Mesenchymal stem cell (in vitro differentiated cells and primary cell): ENCODE measurements around the gene SLC9A6.

Source experiments
- DNase-seq: peaks from one replicate; pipeline ENCODE4 v3.0.0-alpha.2; 2013
- H2AFZ ChIP-seq: one replicate; pipeline ENCODE4 v1.6.1; 2013; ENCODE audit warnings: low read depth, mild to moderate bottlenecking, control low read depth, inconsistent platforms, low read length, moderate library complexity
- H2AK5ac ChIP-seq: 2 replicates; pipeline ENCODE4 v1.6.1; 2013; ENCODE audit warnings: low read length, moderate library complexity, mild to moderate bottlenecking, inconsistent platforms; ENCODE audit not compliant: severe bottlenecking
- H2BK120ac ChIP-seq: one replicate; pipeline ENCODE4 v1.6.1; 2013; ENCODE audit warnings: low read depth, mild to moderate bottlenecking, inconsistent platforms, low read length, moderate library complexity
- H2BK12ac ChIP-seq, 2 experiments: one replicate each; pipeline ENCODE4 v1.6.1; 2013; ENCODE audit warnings: inconsistent platforms in 2 of 2, low read length in 2 of 2, mild to moderate bottlenecking in 2 of 2, moderate library complexity in 2 of 2, control low read depth in 1 of 2
- H2BK15ac ChIP-seq: one replicate; pipeline ENCODE4 v1.6.1; 2013; ENCODE audit warnings: mild to moderate bottlenecking, low read depth, inconsistent platforms; ENCODE audit not compliant: poor library complexity, severe bottlenecking
- H2BK5ac ChIP-seq: 2 replicates; pipeline ENCODE4 v1.6.1; 2013; ENCODE audit warnings: low read depth, mild to moderate bottlenecking, low read length, control low read depth, inconsistent platforms; ENCODE audit not compliant: poor library complexity, severe bottlenecking
- H3K14ac ChIP-seq, 2 experiments: one replicate each; pipeline ENCODE4 v1.6.1; 2013; ENCODE audit warnings: inconsistent platforms in 2 of 2, low read length in 2 of 2, control low read depth in 1 of 2, mild to moderate bottlenecking in 1 of 2, moderate library complexity in 1 of 2
- H3K18ac ChIP-seq, 2 experiments: one replicate each; pipeline ENCODE4 v1.6.1; 2013; ENCODE audit warnings: inconsistent platforms in 2 of 2, low read length in 2 of 2, control low read depth in 1 of 2, low read depth in 1 of 2, mild to moderate bottlenecking in 1 of 2
- H3K23ac ChIP-seq, 2 experiments: one replicate each; pipeline ENCODE4 v1.6.1; 2013; ENCODE audit warnings: inconsistent platforms in 2 of 2, low read length in 2 of 2, mild to moderate bottlenecking in 2 of 2, moderate library complexity in 2 of 2, control low read depth in 1 of 2
- H3K27ac ChIP-seq: 2 replicates; pipeline ENCODE4 v1.5.1; 2013; ENCODE audit warnings: mild to moderate bottlenecking, moderate library complexity, low read length, control low read depth, inconsistent platforms; ENCODE audit not compliant: poor library complexity, severe bottlenecking
- H3K27me3 ChIP-seq, 2 experiments: 2 replicates each; pipeline versions ENCODE4 v1.6.1 to v1.7.0; 2013; ENCODE audit warnings: low read length in 2 of 2, mild to moderate bottlenecking in 2 of 2, moderate library complexity in 2 of 2, control low read depth in 1 of 2, inconsistent platforms in 1 of 2; ENCODE audit not compliant: control insufficient read depth in 1 of 2, insufficient read depth in 1 of 2
- H3K36me3 ChIP-seq, 2 experiments: 2 replicates each; pipeline versions ENCODE4 v1.6.1 to v1.7.0; 2013; ENCODE audit warnings: low read length in 2 of 2, control low read depth in 1 of 2, inconsistent platforms in 1 of 2, low read depth in 1 of 2, mild to moderate bottlenecking in 1 of 2; ENCODE audit not compliant: insufficient read depth in 2 of 2, control insufficient read depth in 1 of 2
- H3K4ac ChIP-seq, 2 experiments: one replicate each; pipeline ENCODE4 v1.6.1; 2013; ENCODE audit warnings: inconsistent platforms in 2 of 2, low read length in 2 of 2, mild to moderate bottlenecking in 2 of 2, moderate library complexity in 2 of 2, control low read depth in 1 of 2, low read depth in 1 of 2
- H3K4me1 ChIP-seq: 2 replicates; pipeline ENCODE4 v1.6.1; 2013; ENCODE audit warnings: low read depth, low read length, control low read depth; ENCODE audit not compliant: control insufficient read depth, insufficient read depth
- H3K4me2 ChIP-seq: 2 replicates; pipeline ENCODE4 v1.6.1; 2013; ENCODE audit warnings: low read length, mild to moderate bottlenecking, inconsistent platforms; ENCODE audit not compliant: poor library complexity, severe bottlenecking
- H3K4me3 ChIP-seq, 2 experiments: 2 replicates each; pipeline versions ENCODE4 v1.5.1 to v1.7.0; 2013; ENCODE audit warnings: low read length in 2 of 2, mild to moderate bottlenecking in 2 of 2, control low read depth in 1 of 2, low read depth in 1 of 2; ENCODE audit not compliant: insufficient read depth in 1 of 2
- H3K79me1 ChIP-seq: replicated peaks from 2 replicates; pipeline ENCODE4 v1.6.1; 2013; ENCODE audit warnings: mild to moderate bottlenecking, control low read depth, low read length, inconsistent platforms; ENCODE audit not compliant: poor library complexity, severe bottlenecking
- H3K9ac ChIP-seq: 2 replicates; pipeline ENCODE4 v1.7.0; 2013; ENCODE audit warnings: mild to moderate bottlenecking, low read length, moderate library complexity
- H3K9me3 ChIP-seq: 2 replicates; pipeline ENCODE4 v1.7.0; 2013; ENCODE audit warnings: mild to moderate bottlenecking, low read length; ENCODE audit not compliant: control insufficient read depth
- H4K8ac ChIP-seq: one replicate; pipeline ENCODE4 v1.6.1; 2013; ENCODE audit warnings: inconsistent platforms, mild to moderate bottlenecking, low read length, moderate library complexity
- H4K91ac ChIP-seq: one replicate; pipeline ENCODE4 v1.6.1; 2013; ENCODE audit warnings: mild to moderate bottlenecking, low read length, inconsistent platforms
- WGBS: methylation state at CpG from one replicate; pipeline ENCODE4 v1.1.7; 2013; ENCODE audit warnings: mixed read lengths; 5-methylcytosine and 5-hydroxymethylcytosine counted together

The SLC9A6 gene

DNA sequence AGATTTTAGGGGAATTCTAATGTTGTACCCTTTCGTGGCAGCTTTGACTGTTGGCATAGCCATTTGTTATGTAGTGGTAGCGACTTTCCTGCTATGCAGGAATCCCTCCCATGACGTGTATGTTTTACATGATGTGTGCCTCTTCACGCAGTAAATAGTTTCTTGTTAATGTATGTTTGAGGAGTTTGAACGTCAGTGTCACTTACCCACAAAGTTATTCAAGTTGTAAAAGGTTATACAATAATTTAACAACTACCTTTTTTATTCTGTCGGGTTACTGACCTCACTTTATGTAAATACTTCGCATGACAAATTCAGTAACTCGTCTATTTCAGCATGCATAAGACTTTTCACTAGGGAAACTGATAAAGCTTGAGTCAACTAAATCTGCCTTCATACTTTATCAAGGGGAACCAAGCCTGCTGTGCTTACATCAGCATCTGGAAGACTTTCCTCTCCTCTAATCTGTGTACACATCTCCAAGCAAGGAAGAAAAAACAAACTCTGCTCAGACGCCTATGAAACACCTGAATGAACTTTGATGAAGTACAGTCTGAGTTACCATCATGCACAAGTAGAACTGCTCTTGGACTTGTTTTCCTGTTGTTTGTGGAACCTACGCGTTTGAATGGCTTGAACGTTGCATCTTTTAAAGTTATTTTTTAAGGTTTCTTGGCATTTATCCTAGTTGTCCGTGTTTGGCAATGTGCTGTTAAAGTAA, 61.2 kb downstream of the SLC9A6 start:
- no peak overlapping the region for H3K23ac ChIP-seq
- no peak overlapping the region for H2AK5ac ChIP-seq
- no peak for DNase-seq
- no peak overlapping the region for H3K18ac ChIP-seq
- H4K8ac ChIP-seq, result no peak overlapping the region
- no peaks in the 10 kb centered on the region for H3K9me3 ChIP-seq
- no peaks in the 10 kb centered on the region for H3K79me1 ChIP-seq
- WGBS, result 72% methylated on average over 9 of the region's 13 CpGs
- H3K27ac ChIP-seq, result no peak overlapping the region
- H3K4me3 ChIP-seq, result no peak overlapping the region
- H2BK5ac ChIP-seq, result no peak overlapping the region
- H2BK12ac ChIP-seq, result no peak overlapping the region
- H3K27me3 ChIP-seq, result peaks cover 0 to 24% of the 10 kb centered on the region in 2 experiments
- H2BK120ac ChIP-seq, result no peak overlapping the region
- H4K91ac ChIP-seq, result no peak overlapping the region
- H3K4me1 ChIP-seq, result peaks cover 5% of the 10 kb centered on the region
- H3K14ac ChIP-seq, result no peak overlapping the region
- no peak overlapping the region for H2AFZ ChIP-seq
- H2BK15ac ChIP-seq, result no peak overlapping the region
- H3K9ac ChIP-seq, result peak overlapping the region; percentile 51
- H3K36me3 ChIP-seq, result peaks cover under 1 to 4% of the 10 kb centered on the region in 2 experiments
- H3K4ac ChIP-seq, result no peak overlapping the region
- no peak overlapping the region for H3K4me2 ChIP-seq

DNA sequence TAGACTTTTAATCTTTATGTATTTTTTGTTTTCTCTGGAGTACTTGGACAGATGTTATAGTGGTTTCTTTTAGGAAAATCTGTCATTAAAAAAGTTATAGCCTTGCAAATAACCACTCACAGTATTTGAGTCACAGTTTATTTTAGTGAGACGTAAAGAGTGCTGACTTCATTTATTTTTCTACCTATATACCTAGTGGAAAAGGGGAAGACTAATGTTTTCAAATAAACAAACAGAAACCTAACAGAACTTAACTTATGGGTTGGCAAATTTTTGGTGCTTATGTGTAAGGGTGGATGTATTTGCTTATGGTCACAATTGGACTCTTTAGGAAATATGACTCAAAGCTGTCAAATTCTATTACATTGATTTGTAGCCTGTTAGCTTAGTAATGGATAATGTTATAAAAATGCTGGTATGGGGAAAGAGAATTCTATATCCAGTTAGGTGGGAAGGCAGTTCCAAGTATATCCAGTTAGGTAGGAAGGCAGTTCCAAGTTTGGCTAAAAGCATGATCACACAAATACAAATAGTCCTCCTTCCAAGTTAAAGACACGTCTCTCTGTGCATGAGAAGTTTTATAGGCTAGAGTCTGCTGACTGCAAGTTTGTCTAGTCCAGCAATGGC, 61.9 kb downstream of the SLC9A6 start:
- Histone ChIP-seq H3K14ac (no peak overlapping the region), H3K9me3 (no peaks in the 10 kb centered on the region), H3K18ac (no peak overlapping the region), H2BK12ac (no peak overlapping the region), H4K91ac (no peak overlapping the region), H3K4me2 (no peak overlapping the region), H3K36me3 (no peaks in the 10 kb centered on the region), H3K27ac (peak overlapping the region; percentile 10), H2AK5ac (no peak overlapping the region), H3K4me3 (peak overlapping the region in 1 of 2 experiments; percentile 0), H3K4me1 (peaks cover 5% of the 10 kb centered on the region), H2BK5ac (no peak overlapping the region), H2BK15ac (no peak overlapping the region), H3K27me3 (peaks cover 0 to 31% of the 10 kb centered on the region in 2 experiments), H3K9ac (peak overlapping the region; percentile 51), H2AFZ (no peak overlapping the region), H3K23ac (no peak overlapping the region), H3K79me1 (no peaks in the 10 kb centered on the region), H3K4ac (no peak overlapping the region), H2BK120ac (no peak overlapping the region), H4K8ac (no peak overlapping the region)
- no CpG with 5 or more reads among the region's 2 CpGs for WGBS
- peak; percentile 47 for DNase-seq

DNA sequence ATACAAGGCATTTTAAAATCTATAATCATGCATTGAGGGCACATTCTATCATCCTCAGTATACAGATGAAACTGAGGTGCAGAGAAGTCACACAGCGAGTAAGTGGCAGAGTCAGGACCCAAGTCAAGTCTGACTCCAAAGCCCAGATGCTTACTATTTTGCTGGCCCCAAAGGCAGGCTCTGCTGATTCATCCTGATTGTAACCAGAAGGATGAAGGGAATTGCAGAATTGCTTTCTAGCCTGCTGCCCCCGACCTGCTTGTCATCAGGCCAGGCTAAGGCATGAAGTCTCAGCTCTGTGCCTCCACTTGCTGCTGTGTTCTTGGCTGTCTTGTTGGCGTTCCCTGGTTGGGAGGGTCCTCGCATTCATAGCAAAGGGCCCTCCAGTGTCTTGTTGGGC, 62.7 kb downstream of the SLC9A6 start:
- no peak overlapping the region for H3K14ac ChIP-seq
- peak overlapping the region; percentile 27 for H3K9ac ChIP-seq
- 58% methylated on average over 4 of the region's 4 CpGs for WGBS
- H2AK5ac ChIP-seq, result no peak overlapping the region
- no peak overlapping the region for H3K4me2 ChIP-seq
- peak overlapping the region in 1 of 2 experiments; percentile 0 for H3K4me3 ChIP-seq
- no peak overlapping the region for H3K23ac ChIP-seq
- H3K79me1 ChIP-seq, result no peaks in the 10 kb centered on the region
- no peak overlapping the region for H2BK5ac ChIP-seq
- H3K36me3 ChIP-seq, result no peaks in the 10 kb centered on the region
- no peak overlapping the region for H2BK15ac ChIP-seq
- no peak overlapping the region for H3K4ac ChIP-seq
- no peak overlapping the region for H3K27ac ChIP-seq
- no peak overlapping the region for H2BK12ac ChIP-seq
- H3K9me3 ChIP-seq, result no peaks in the 10 kb centered on the region
- H4K8ac ChIP-seq, result no peak overlapping the region
- H3K18ac ChIP-seq, result no peak overlapping the region
- H3K27me3 ChIP-seq, result peaks cover 0 to 34% of the 10 kb centered on the region in 2 experiments
- H2AFZ ChIP-seq, result no peak overlapping the region
- peak; percentile 64 for DNase-seq
- no peak overlapping the region for H4K91ac ChIP-seq
- peaks cover 5% of the 10 kb centered on the region for H3K4me1 ChIP-seq
- H2BK120ac ChIP-seq, result no peak overlapping the region

DNA sequence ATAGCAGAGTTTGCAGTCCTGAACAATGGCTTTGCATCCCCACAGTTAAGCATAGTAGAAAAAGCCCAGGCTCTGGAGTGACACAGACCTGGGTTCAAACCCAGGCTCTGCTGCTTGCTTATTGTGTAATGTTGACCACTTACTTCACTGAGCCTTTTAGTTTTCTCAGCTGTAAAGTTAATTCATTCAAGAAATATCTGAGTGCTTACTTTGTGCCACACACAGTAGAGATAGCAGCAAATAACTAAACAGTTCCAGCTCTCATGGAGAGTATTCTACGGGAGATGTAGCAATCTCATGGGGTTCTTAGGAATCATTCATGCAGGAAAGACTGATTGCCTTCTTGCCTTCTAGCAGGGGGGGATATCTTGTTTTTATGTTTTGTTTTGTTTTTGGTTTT, 63.2 kb downstream of the SLC9A6 start:
- Histone ChIP-seq H3K27me3 (peaks cover 0 to 34% of the 10 kb centered on the region in 2 experiments), H4K91ac (no peak overlapping the region), H3K36me3 (no peaks in the 10 kb centered on the region), H3K18ac (no peak overlapping the region), H2AFZ (no peak overlapping the region), H3K27ac (no peak overlapping the region), H4K8ac (no peak overlapping the region), H2BK12ac (no peak overlapping the region), H3K23ac (no peak overlapping the region), H3K4me1 (peaks cover 5% of the 10 kb centered on the region), H2AK5ac (no peak overlapping the region), H3K79me1 (no peaks in the 10 kb centered on the region), H3K4me2 (no peak overlapping the region), H3K9me3 (no peaks in the 10 kb centered on the region), H3K4me3 (no peak overlapping the region), H3K9ac (no peak overlapping the region), H2BK120ac (no peak overlapping the region), H3K4ac (no peak overlapping the region), H2BK15ac (no peak overlapping the region), H3K14ac (no peak overlapping the region), H2BK5ac (no peak overlapping the region)
- 43% methylated on average over 1 of the region's 1 CpG for WGBS
- no peak for DNase-seq
